Spleen (tissue), 11 donors: ENCODE results near the gene SPATA12. TPM values are rescaled to one million over a fixed set of nuclear protein-coding genes. Genes with fewer than 3 reads are reported as not detected.
A peak's percentile ranks its signal among the peaks of the same experiment; 100 is the strongest.

Experiments
- DNase-seq: peaks from one replicate; pipeline ENCODE4 v3.0.0-alpha.2; 2020
- H3K27ac ChIP-seq, 8 donors: fragments of 200-600 bp; sonication (generic) in 7 of 8; 1 replicate in 4 of 8; 2 replicates in 4 of 8; pipeline versions ENCODE4 v1.5.0 to v1.8.0; 2016 to 2021; ENCODE audit warnings: inconsistent platforms in 4 of 8, mild to moderate bottlenecking in 4 of 8, moderate library complexity in 1 of 8
- H3K27me3 ChIP-seq, 7 donors: fragments of 200-600 bp; sonication (generic) in 6 of 7; replicated peaks in 1 of 7; 1 replicate in 4 of 7; 2 replicates in 3 of 7; pipeline versions ENCODE4 v1.5.0 to v1.8.0; 2016 to 2021; ENCODE audit warnings: inconsistent platforms in 3 of 7, mild to moderate bottlenecking in 1 of 7
- H3K36me3 ChIP-seq, 6 donors: fragments of 200-600 bp; sonication (generic) in 5 of 6; 1 replicate in 4 of 6; 2 replicates in 2 of 6; pipeline versions ENCODE4 v1.5.0 to v1.8.0; 2016 to 2021; ENCODE audit warnings: inconsistent platforms in 2 of 6
- H3K4me1 ChIP-seq, 6 donors: fragments of 200-600 bp; sonication (generic) in 5 of 6; 1 replicate in 3 of 6; 2 replicates in 3 of 6; pipeline versions ENCODE4 v1.5.0 to v1.8.0; 2016 to 2021; ENCODE audit warnings: inconsistent platforms in 3 of 6
- H3K4me3 ChIP-seq, 8 donors: fragments of 200-600 bp; sonication (generic) in 7 of 8; 1 replicate in 4 of 8; 2 replicates in 4 of 8; pipeline versions ENCODE4 v1.5.0 to v1.8.0; 2016 to 2021; ENCODE audit warnings: inconsistent platforms in 4 of 8, mild to moderate bottlenecking in 4 of 8, moderate library complexity in 2 of 8
- H3K9me3 ChIP-seq, 8 donors: fragments of 200-600 bp; sonication (generic) in 7 of 8; 1 replicate in 4 of 8; 2 replicates in 4 of 8; pipeline versions ENCODE4 v1.5.0 to v1.8.0; 2016 to 2021; ENCODE audit warnings: inconsistent platforms in 4 of 8
- POLR2A ChIP-seq, 3 donors: fragments of 450-650 bp; IDR thresholded peaks; one replicate each; pipeline ENCODE4 v1.5.1; 2017; ENCODE audit warnings: antibody characterized with exemption in 3 of 3, mild to moderate bottlenecking in 1 of 3
- POLR2AphosphoS5 ChIP-seq, 3 donors: sonication (generic); formaldehyde crosslinking; IDR thresholded peaks; one replicate each; pipeline ENCODE4 v1.5.1; 2017; ENCODE audit warnings: antibody characterized with exemption in 3 of 3
- WGBS, 5 donors: extraction: QIAGEN DNeasy Blood & Tissue Kit in 3 of 5; methylation state at CpG; one replicate each; pipeline versions ENCODE4 v1.1.5 to v1.1.7; 2013 to 2018; 5-methylcytosine and 5-hydroxymethylcytosine counted together
- intact Hi-C: fragments of 100-400 bp; cut with DNase I; formaldehyde crosslinking; loops from one replicate; pipeline ENCODE4 v1.15.0; 2023; ENCODE audit warnings: low total_unique reads
- polyA plus RNA-seq, 3 donors: library from polyadenylated mRNA; stranded (reverse); fragments of 200-250 nt; gene quantifications; one replicate each; pipeline ENCODE4 v1.2.1, GENCODE V29; 2013
- total RNA-seq, 7 donors: library from RNA; depleted of rRNA in 3 of 7; stranded (reverse); fragments of >200 nt in 3 of 7; fragmentation: NEBNext Ultra II Directional in 4 of 7; extraction: Animal tissue kit (Norgen Biotek cat#: 25700) in 4 of 7; gene quantifications; one replicate each; pipeline versions ENCODE4 v1.1.0 to v1.2.1, GENCODE V29; 2016 to 2021
- TF ChIP-seq, protein P1 (sequence below), 11 experiments: fragments of 200-600 bp in 7 of 11; fragments of 450-650 bp in 4 of 11; sonication (generic) in 4 of 11; IDR thresholded peaks in 8 of 11; conservative IDR thresholded peaks in 3 of 11; 1 replicate in 7 of 11; 2 replicates in 4 of 11; pipeline versions ENCODE4 v1.4.0 to v1.8.0; 2016 to 2021; ENCODE audit warnings: antibody characterized with exemption in 11 of 11, inconsistent platforms in 4 of 11, mild to moderate bottlenecking in 1 of 11
- donor health status: healthy with polysubstance abuse.
- donor health status: DM: no; HTN: no; CAD: no; lungs with moderate emphysema.
- donor health status: DM: no; HTN: no; CAD: no.
- donor health status: Bipolar disorder and iron deficiency.
- donor health status: healthy.
- donor health status: DM: no; HTN: no; CAD: no.
- donor health status: DM: yes; HTN: yes; CAD: no.

SPATA12 gene
- total and polyA plus RNA-seq, 10 donors, result 0.13 to 0.34 (median 0.16) TPM; not detected in 5

DNA sequence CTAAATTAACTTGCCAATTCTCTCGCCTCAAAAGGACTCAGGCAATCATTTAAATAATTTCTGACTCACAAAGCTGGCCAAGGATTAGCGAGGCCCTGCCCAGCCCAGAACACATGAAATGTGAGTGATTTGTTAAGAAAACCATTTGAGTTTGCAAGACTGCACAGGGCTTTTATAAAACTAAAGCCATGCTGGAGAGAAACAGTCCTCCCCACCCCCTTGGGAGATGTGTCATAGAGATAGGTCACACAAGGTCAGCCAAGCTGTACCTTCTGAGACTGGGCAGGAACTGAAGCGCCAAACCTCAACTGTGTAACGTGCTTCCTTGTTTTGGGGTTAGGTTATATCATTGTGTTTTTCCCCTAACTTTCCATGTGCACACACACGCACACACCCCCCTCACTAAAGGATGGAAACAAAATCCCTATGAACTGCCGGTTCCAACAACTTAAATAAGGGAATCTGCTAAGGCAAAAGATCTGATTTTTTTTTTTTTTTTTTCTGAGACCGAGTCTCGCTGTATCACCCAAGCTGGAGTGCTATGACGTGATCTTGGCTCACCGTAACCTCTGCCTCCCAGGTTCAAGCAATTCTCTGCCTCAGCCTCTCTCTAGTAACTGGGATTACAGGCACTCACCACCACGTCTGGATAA is 8.1 kb downstream of the SPATA12 start:
- peaks cover 0 to 12% (median 0%) of the 10 kb centered on the region in 8 donors for H3K9me3 ChIP-seq
- WGBS, 5 donors, result 46 to 56% (median 50%) methylated on average over 11 of the region's 11 CpGs
- TF ChIP-seq POLR2AphosphoS5 (IDR thresholded peaks at IDR 0.05), result no peak
- TF ChIP-seq POLR2A (IDR thresholded peaks at IDR 0.05), result no peak
- TF ChIP-seq, protein P1, sequence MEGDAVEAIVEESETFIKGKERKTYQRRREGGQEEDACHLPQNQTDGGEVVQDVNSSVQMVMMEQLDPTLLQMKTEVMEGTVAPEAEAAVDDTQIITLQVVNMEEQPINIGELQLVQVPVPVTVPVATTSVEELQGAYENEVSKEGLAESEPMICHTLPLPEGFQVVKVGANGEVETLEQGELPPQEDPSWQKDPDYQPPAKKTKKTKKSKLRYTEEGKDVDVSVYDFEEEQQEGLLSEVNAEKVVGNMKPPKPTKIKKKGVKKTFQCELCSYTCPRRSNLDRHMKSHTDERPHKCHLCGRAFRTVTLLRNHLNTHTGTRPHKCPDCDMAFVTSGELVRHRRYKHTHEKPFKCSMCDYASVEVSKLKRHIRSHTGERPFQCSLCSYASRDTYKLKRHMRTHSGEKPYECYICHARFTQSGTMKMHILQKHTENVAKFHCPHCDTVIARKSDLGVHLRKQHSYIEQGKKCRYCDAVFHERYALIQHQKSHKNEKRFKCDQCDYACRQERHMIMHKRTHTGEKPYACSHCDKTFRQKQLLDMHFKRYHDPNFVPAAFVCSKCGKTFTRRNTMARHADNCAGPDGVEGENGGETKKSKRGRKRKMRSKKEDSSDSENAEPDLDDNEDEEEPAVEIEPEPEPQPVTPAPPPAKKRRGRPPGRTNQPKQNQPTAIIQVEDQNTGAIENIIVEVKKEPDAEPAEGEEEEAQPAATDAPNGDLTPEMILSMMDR (IDR thresholded peaks at IDR 0.05 in 8 of 11, conservative IDR thresholded peaks at IDR 0.05 in 3 of 11), result no peak
- H3K27me3 ChIP-seq, result peaks cover 0 to 40% (median 0%) of the 10 kb centered on the region in 7 donors
- intact Hi-C loops, result no loop called here
- peaks cover 0 to 27% (median 11%) of the 10 kb centered on the region in 6 donors for H3K4me1 ChIP-seq
- no peaks in the 10 kb centered on the region for H3K36me3 ChIP-seq
- DNase-seq, result peak; percentile 73
- H3K27ac ChIP-seq, result no peak overlapping the region
- no peak overlapping the region for H3K4me3 ChIP-seq

DNA sequence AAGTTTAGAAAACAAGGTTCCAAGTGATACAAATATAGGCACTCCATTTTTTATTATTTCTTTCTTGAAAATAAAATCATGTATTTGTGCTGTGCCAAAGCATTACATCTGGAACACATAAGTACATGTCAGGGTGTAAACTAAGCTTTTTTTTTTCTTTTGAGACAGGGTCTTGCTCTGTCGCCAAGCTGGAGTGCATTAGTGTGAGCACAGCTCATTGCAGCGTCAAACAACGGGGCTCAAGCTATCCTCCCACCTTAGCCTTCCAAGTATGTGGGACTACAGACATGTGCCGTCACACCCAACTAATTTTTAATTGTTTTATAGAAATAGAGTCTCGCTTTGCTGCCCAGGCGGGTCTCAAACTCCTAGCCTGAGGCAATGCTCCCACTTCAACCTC is 9.0 kb downstream of the SPATA12 start:
- Histone ChIP-seq H3K36me3 (no peaks in the 10 kb centered on the region), H3K27ac (no peak overlapping the region), H3K9me3 (peaks cover 0 to 12% (median 0%) of the 10 kb centered on the region in 8 donors), H3K4me1 (peaks cover 0 to 18% (median 11%) of the 10 kb centered on the region in 6 donors), H3K4me3 (no peak overlapping the region), H3K27me3 (peaks cover 0 to 39% (median 0%) of the 10 kb centered on the region in 7 donors)
- no peak for DNase-seq
- intact Hi-C loops, result no loop called here
- TF ChIP-seq POLR2A (IDR thresholded peaks at IDR 0.05) (no peak), POLR2AphosphoS5 (IDR thresholded peaks at IDR 0.05) (no peak)
- TF ChIP-seq, protein P1 (IDR thresholded peaks at IDR 0.05 in 8 of 11, conservative IDR thresholded peaks at IDR 0.05 in 3 of 11), result no peak
- WGBS, 5 donors, result 47 to 90% (median 79%) methylated on average over 5 to 6 of the region's 6 CpGs

DNA sequence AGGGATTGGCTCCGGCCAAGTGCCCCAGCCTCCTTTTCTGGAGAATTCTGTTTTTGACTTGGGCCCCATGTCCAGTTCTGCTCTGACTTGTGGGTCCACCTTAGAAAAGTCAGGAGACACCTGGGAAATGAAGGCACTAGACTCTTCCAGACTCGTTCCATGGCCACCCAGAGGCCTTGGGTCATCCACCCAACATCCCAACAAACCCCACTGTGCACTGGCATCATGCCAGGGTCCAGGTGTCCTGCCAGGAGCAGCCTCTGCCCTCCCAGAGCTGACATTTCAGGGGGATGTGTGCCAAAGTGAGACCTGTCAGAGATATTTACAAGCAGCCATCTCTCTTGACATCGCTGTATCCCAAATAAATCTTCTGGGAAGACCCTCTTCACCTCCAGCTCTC is 13.2 kb downstream of the SPATA12 start:
- 81 to 96% (median 92%) methylated on average over 3 of the region's 3 CpGs for WGBS, 5 donors
- no peak overlapping the region for H3K4me3 ChIP-seq
- H3K27me3 ChIP-seq, result peaks cover 0 to 73% (median 26%) of the 10 kb centered on the region in 7 donors
- H3K36me3 ChIP-seq, result no peaks in the 10 kb centered on the region
- H3K4me1 ChIP-seq, result peaks cover under 1 to 15% (median 11%) of the 10 kb centered on the region in 6 donors
- TF ChIP-seq, protein P1 (IDR thresholded peaks at IDR 0.05 in 8 of 11, conservative IDR thresholded peaks at IDR 0.05 in 3 of 11), result no peak
- TF ChIP-seq POLR2A (IDR thresholded peaks at IDR 0.05) (no peak), POLR2AphosphoS5 (IDR thresholded peaks at IDR 0.05) (no peak)
- intact Hi-C loops, result no loop called here
- H3K27ac ChIP-seq, result no peak overlapping the region
- no peak for DNase-seq
- peaks cover 0 to 12% (median 0%) of the 10 kb centered on the region in 8 donors for H3K9me3 ChIP-seq

DNA sequence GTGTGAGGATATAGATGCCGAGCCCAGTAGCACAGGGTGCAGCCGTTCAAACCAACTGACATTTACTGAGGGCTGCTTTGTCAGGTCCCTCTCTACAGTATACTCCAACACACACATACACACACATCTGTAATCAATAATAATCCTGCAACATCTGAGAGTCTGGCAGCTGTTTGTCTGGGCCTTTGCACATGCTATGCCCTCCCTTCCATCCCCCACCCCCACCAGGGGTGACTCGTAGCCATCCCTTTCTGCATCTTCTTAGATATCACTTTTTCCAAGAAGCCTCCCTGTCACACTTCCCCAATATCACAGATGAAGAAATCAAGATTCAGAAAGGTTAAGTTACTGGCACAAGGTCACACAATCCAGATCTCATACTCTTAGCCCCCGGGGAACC is 13.7 kb downstream of the SPATA12 start:
- no peaks in the 10 kb centered on the region for H3K36me3 ChIP-seq
- WGBS, 5 donors, result 85 to 94% (median 88%) methylated on average over 4 of the region's 4 CpGs
- peaks cover 0 to 78% (median 30%) of the 10 kb centered on the region in 7 donors for H3K27me3 ChIP-seq
- H3K27ac ChIP-seq, result no peak overlapping the region
- peaks cover 3 to 15% (median 13%) of the 10 kb centered on the region in 6 donors for H3K4me1 ChIP-seq
- intact Hi-C loops, result no loop called here
- peaks cover 0 to 12% (median 0%) of the 10 kb centered on the region in 8 donors for H3K9me3 ChIP-seq
- TF ChIP-seq, protein P1 (IDR thresholded peaks at IDR 0.05 in 8 of 11, conservative IDR thresholded peaks at IDR 0.05 in 3 of 11), result no peak
- TF ChIP-seq POLR2A (IDR thresholded peaks at IDR 0.05) (no peak), POLR2AphosphoS5 (IDR thresholded peaks at IDR 0.05) (no peak)
- DNase-seq, result no peak
- no peak overlapping the region for H3K4me3 ChIP-seq
